ENCODE data around the gene SCTR.

Gene SCTR

DNA sequence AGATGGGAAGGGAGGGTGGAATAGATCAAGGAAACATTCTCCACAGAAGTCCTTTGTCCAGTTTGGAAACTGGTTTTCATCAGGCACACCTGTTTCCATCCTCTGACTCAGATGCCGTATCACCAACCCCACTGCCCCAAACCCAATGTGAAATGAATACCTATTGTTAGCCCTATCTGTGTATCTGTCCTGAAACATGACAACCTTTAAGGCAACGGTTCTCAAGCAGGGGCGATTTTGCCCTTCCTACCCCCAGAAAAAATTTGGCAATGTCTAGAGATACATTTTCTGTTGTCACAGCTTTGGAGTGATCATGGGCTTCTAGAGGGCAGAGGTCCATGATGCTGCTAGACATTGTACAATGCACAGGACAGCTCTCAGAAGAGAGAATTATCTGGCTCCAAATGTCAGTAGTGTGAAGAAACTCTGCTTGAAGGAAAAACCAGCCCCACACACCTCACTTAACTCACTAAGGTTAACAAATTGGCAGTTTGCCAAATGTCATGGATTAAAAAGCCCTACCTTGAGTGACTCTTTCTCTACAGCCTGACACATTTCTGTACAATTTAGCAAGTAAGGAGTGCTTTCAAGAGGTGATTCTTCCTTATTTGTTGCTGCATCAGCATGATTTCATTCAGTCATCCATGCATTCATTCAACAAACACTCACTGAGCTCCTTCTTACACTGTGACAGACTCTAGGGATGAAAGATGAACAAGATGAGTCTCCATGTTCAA, 3.4 kb downstream of the SCTR start:
- DNase-seq (ENCODE audit: low read depth) = no peak
- H3K4me3 ChIP-seq (ENCODE audit: low read depth, low read length) = no peak overlapping the region
- TF ChIP-seq, protein P1, sequence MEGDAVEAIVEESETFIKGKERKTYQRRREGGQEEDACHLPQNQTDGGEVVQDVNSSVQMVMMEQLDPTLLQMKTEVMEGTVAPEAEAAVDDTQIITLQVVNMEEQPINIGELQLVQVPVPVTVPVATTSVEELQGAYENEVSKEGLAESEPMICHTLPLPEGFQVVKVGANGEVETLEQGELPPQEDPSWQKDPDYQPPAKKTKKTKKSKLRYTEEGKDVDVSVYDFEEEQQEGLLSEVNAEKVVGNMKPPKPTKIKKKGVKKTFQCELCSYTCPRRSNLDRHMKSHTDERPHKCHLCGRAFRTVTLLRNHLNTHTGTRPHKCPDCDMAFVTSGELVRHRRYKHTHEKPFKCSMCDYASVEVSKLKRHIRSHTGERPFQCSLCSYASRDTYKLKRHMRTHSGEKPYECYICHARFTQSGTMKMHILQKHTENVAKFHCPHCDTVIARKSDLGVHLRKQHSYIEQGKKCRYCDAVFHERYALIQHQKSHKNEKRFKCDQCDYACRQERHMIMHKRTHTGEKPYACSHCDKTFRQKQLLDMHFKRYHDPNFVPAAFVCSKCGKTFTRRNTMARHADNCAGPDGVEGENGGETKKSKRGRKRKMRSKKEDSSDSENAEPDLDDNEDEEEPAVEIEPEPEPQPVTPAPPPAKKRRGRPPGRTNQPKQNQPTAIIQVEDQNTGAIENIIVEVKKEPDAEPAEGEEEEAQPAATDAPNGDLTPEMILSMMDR (IDR thresholded peaks at IDR 0.05; ENCODE audit: low read depth, low read length, missing control alignments) = no peak

- H3K4me3 ChIP-seq (ENCODE audit: low read depth, low read length) = no peak overlapping the region
- TF ChIP-seq, protein P1 (IDR thresholded peaks at IDR 0.05; ENCODE audit: low read depth, low read length, missing control alignments) = no peak
- DNase-seq (ENCODE audit: low read depth) = no peak
Measured at GRCh38 chr2:119519057-119519408, 5.2 kb downstream of the SCTR start.

DNA sequence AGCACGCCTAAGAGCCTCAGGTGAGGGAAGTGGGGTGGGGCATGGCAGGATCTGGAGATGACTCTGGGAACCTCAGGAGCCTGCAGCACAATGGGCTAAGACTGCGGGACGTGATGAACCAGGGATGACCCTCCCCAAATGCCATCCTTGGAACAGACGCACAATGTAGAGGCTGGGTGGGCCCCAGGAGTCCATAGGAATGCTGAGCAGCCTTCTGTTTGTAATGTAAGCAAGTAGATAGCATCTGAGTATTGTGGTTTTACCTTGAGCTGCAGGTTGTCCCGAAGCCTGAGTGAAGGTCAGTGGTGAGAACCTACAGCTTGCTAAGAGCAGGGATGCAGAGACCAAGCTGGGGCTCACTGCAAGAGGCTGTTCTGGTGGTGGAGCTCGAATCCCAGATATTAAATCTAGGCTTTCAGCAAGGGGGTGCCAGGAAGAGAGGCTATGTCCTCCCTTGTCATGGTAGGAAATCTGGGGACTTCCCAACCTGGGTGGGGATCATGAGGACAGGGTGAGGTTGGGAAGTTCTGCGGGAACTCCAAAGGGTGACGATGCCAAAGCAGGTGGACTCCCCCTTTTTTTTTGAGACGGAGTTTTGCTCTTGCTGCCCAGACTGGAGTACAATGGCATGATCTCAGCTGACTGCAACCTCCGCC, 5.8 kb downstream of the SCTR start:
- no peak overlapping the region for H3K4me3 ChIP-seq (ENCODE audit: low read depth, low read length)
- DNase-seq (ENCODE audit: low read depth) = no peak
- TF ChIP-seq, protein P1 (IDR thresholded peaks at IDR 0.05; ENCODE audit: low read depth, low read length, missing control alignments) = no peak

- peak; percentile 29 for DNase-seq (ENCODE audit: low read depth)
- H3K4me3 ChIP-seq (ENCODE audit: low read depth, low read length) = no peak overlapping the region
- TF ChIP-seq, protein P1 (IDR thresholded peaks at IDR 0.05; ENCODE audit: low read depth, low read length, missing control alignments) = peak; percentile 90
Measured at GRCh38 chr2:119517433-119517832, 6.8 kb downstream of the SCTR start.

GRCh38 chr2:119516121-119516520, 8.2 kb downstream of the SCTR start:
- TF ChIP-seq, protein P1 (IDR thresholded peaks at IDR 0.05; ENCODE audit: low read depth, low read length, missing control alignments) = no peak
- H3K4me3 ChIP-seq (ENCODE audit: low read depth, low read length) = no peak overlapping the region
- no peak for DNase-seq (ENCODE audit: low read depth)

DNA sequence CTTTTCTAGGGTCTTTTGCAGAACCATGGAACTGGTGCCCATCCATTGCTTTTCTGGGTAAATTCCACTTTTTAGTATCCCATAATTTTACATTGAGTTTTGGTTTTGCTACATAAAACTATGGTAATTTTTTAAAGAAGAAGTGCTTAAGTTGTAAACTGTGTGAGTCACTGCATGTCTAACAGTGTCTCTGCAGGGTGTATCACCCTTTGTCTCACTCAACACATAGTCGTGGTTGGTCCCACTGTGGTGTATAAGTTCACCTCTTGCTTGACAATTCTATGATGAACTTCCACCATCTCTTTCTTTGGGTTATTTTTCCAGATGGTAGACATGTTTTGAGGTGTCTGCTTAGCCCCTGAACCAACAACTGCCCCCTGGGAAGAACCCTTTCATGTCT, 10.5 kb downstream of the SCTR start:
- no peak overlapping the region for H3K4me3 ChIP-seq (ENCODE audit: low read depth, low read length)
- TF ChIP-seq, protein P1 (IDR thresholded peaks at IDR 0.05; ENCODE audit: low read depth, low read length, missing control alignments) = no peak
- DNase-seq (ENCODE audit: low read depth) = no peak

GRCh38 chr2:119512946-119513345, 11.3 kb downstream of the SCTR start:
- TF ChIP-seq, protein P1 (IDR thresholded peaks at IDR 0.05; ENCODE audit: low read depth, low read length, missing control alignments) = no peak
- no peak for DNase-seq (ENCODE audit: low read depth)
- no peak overlapping the region for H3K4me3 ChIP-seq (ENCODE audit: low read depth, low read length)

Measured in GM12864 (cell line).